GM12801 (cell line): ENCODE data around the gene ETFBKMT.

Experiments
- TF ChIP-seq, protein P1 (sequence below): IDR thresholded peaks from one replicate; pipeline ENCODE4 v1.5.1; 2011; ENCODE audit warnings: control low read depth; ENCODE audit not compliant: insufficient read length; ENCODE audit errors: extremely low read depth

ETFBKMT gene

DNA sequence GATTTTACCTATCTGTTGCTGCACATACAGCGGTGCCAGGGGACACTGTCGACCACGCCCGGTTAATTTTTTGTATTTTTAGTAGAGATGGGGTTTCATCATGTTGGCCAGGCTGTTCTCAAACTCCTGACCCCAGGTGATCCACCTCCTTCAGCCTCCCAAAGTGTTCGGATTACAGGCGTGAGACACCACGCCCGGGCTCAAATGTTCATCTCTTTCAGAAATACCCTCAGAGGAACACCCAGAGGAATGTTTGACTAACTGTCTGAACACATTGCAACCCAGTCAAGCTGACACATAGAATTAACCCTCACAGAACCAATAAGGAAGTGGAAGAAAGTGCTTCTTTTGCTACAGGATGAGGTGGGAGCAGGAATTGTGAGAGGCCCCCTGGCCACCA lies 15.0 kb upstream of the ETFBKMT start:
- TF ChIP-seq, protein P1, sequence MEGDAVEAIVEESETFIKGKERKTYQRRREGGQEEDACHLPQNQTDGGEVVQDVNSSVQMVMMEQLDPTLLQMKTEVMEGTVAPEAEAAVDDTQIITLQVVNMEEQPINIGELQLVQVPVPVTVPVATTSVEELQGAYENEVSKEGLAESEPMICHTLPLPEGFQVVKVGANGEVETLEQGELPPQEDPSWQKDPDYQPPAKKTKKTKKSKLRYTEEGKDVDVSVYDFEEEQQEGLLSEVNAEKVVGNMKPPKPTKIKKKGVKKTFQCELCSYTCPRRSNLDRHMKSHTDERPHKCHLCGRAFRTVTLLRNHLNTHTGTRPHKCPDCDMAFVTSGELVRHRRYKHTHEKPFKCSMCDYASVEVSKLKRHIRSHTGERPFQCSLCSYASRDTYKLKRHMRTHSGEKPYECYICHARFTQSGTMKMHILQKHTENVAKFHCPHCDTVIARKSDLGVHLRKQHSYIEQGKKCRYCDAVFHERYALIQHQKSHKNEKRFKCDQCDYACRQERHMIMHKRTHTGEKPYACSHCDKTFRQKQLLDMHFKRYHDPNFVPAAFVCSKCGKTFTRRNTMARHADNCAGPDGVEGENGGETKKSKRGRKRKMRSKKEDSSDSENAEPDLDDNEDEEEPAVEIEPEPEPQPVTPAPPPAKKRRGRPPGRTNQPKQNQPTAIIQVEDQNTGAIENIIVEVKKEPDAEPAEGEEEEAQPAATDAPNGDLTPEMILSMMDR: no peak

DNA sequence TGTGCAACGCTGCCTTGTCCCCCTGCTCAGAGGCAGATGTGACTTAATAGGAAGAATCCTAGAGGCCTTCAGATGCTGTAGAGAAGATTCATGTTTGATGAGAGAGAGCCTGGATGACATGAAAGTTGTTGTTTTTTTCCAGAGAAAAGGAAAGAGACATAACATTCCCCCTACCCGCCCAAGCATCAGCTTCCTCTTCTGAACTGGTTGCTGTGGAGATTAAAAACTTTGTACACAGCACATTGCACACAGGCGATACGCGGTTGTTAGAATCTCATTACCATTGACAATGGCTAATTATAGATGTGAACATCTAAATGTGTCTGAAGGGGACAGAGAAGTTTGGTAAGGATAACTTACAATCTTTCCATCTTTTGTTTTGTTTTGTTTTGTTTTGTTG lies 13.6 kb upstream of the ETFBKMT start:
- TF ChIP-seq, protein P1: no peak

DNA sequence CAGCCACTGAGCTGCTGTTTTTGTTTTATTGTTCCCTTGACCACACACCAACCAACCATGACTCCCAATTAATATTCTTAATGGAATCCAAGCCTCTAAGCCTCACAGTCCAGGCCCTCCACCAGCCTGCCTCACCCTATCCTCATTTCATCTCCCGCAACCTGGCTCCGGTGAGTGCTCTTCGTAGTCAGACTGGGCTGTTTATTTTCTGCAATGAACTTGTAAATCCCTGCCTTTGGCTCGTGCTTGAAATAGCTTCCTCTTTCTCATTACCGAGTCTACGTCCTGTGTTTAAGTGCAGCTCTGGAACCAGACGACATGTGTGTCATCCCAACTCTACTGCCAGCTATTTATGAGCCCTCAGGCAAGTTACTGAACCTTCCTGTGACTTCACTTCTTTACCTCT lies 12.4 kb upstream of the ETFBKMT start:
- TF ChIP-seq, protein P1: no peak

DNA sequence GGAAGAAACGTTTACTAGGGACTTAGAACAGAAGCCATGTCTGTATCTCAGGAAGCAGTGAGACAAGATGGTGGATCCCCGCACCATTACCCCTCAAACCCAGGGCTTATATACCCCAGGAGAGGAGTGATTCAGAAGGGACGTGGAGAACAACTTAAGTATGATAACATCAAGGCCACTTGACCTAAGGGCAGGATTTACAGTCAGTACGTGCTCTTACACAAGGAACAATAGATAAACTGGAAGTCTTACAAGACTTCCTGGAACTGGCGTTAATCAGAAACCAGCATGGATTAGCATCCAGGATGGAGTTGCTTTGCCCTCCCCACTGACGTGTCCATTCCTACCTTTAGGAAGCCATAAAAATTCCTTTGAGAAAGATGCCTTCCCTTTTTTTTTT lies 8.6 kb upstream of the ETFBKMT start:
- TF ChIP-seq, protein P1: no peak

DNA sequence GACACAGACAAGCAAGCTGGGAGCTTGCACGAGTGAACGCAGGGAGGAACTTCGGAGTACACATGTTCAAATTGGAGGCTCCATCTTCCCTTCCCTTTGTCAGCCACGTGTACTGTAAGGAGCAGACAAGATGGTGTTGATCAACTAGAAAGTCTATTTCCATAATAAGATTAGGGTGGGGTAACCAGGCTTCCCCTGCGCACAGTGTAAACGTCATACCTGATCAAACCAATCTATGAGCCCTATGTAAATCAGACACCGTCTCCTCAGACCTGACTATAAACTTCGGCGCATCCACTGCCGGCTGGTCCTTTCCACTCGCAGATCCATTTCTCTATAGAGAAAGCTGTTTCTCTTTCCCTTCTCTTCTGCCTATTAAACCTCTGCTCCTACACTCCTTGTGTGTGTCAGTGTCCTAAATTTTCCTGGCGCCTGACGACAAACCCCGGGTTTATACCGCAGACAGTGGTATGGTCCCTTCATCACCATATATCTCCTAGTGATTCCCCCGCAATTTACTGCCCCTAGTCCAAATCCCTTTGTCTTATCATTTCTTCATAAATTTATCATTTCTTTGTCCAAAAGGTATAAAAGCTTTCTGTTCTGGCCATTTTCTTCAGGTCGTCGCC lies 7.5 kb upstream of the ETFBKMT start:
- TF ChIP-seq, protein P1: no peak

DNA sequence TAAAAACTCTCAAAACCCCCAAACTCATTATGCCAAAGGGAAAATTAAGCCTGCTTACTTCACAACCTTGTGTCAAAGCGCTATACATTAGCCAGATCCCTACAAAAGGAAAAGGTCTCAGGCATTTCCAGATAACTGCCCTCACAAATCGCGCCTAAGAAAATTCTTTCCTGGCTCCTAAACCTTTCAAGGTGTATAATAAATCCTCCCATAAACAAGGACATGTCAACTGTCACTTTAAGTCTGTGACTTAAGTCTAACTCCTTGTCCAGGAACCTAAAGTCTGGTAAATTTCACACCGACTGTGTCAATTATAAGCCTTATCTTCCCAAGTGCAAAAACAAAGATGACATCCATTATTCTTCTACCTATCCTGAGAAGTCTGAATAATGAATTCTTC lies 4.3 kb upstream of the ETFBKMT start:
- TF ChIP-seq, protein P1: no peak

DNA sequence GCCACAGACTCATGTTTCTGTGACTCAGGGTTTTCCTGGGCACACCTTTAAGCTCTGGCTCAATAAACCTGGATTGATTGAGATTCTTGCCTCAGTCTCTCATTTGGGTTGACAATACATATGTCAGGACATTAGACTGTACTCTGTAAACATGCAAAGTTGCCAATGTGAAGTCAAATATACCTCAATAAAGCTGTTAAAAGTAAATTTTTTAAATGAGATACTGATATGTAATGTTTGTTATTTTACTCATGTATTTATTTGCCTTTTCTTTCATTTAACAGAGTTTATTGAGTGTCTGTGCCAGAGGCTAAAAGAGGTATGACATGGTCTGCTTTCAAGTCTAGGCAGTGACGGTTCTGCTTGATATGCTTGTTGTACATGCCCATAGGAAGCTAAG lies 3.7 kb upstream of the ETFBKMT start:
- TF ChIP-seq, protein P1: no peak

DNA sequence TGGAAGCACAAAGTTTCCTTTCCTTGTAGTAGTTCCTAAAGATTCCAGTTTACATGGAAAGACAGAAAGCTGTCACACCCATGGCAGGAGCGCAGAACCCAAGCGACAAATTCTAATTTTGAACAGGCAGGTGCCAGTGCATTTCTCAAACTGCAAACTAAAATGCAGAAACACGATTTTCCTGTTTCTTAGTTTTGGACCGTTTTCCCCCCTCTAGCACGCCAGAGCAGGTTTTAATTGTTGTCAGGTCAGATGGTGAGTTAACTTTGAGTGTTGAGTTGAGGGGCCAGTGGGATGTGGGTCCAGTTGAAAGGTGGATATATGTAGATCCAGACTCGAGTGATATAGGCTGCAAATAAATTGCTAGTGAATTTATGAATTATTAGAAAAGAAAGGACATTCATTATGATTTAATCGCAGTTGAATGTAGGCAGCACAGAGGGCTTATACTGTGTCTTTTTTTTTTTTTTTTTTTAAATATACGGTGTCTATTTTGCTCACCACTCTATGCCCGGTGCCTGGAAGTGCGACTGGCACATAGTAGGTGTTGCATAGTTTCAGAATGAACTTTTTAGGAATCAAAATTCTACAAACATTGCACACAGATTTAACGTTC lies 909 bp upstream of the ETFBKMT start:
- TF ChIP-seq, protein P1: no peak
